Liver (tissue), 9 donors: ENCODE measurements around the gene NME4. TPM values are rescaled to one million over a fixed set of nuclear protein-coding genes. Genes with fewer than 3 reads are reported as not detected.
"Not testable (repeated sequence)": the region's sequence is repeated elsewhere in the genome, so short reads cannot be mapped to it uniquely, and the experiment has no call there.

Experiments used
- DNase-seq: peaks from one replicate; pipeline ENCODE4 v3.0.0-alpha.2; 2017; ENCODE audit warnings: low spot score
- H3K27ac ChIP-seq, 2 donors: one replicate each; pipeline ENCODE4 v1.7.0; 2013; ENCODE audit warnings: inconsistent platforms in 2 of 2, low read length in 2 of 2, control low read depth in 1 of 2, low read depth in 1 of 2, mild to moderate bottlenecking in 1 of 2
- H3K27me3 ChIP-seq, 4 donors: one replicate each; pipeline versions ENCODE4 v1.6.1 to v1.7.0; 2013; ENCODE audit warnings: low read length in 3 of 4, inconsistent platforms in 1 of 4, mild to moderate bottlenecking in 1 of 4, moderate library complexity in 1 of 4; ENCODE audit not compliant: control insufficient read depth in 4 of 4, insufficient read depth in 4 of 4
- H3K36me3 ChIP-seq, 4 donors: one replicate each; pipeline versions ENCODE4 v1.6.1 to v1.7.0; 2013; ENCODE audit warnings: low read length in 3 of 4, mild to moderate bottlenecking in 3 of 4, low read depth in 1 of 4, moderate library complexity in 1 of 4; ENCODE audit not compliant: control insufficient read depth in 4 of 4, insufficient read depth in 3 of 4
- H3K4me1 ChIP-seq, 4 donors: one replicate each; pipeline versions ENCODE4 v1.6.1 to v1.7.0; 2013; ENCODE audit warnings: low read length in 3 of 4, mild to moderate bottlenecking in 3 of 4, moderate library complexity in 1 of 4; ENCODE audit not compliant: control insufficient read depth in 4 of 4, insufficient read depth in 4 of 4
- H3K4me3 ChIP-seq, 3 donors: one replicate each; pipeline versions ENCODE4 v1.6.1 to v1.7.0; 2013; ENCODE audit warnings: low read length in 3 of 3, control low read depth in 1 of 3, low read depth in 1 of 3, mild to moderate bottlenecking in 1 of 3
- H3K9ac ChIP-seq, 2 donors: one replicate each; pipeline ENCODE4 v1.7.0; 2013; ENCODE audit warnings: low read length in 2 of 2, mild to moderate bottlenecking in 2 of 2, moderate library complexity in 2 of 2, control low read depth in 1 of 2, low read depth in 1 of 2
- H3K9me3 ChIP-seq, 4 donors: one replicate each; pipeline versions ENCODE4 v1.6.1 to v1.7.0; 2013; ENCODE audit warnings: low read length in 3 of 4; ENCODE audit not compliant: control insufficient read depth in 4 of 4
- EGR1 ChIP-seq, 2 donors: IDR thresholded peaks; 2 replicates each; pipeline ENCODE4 v1.6.1; 2016 to 2018; ENCODE audit warnings: antibody characterized with exemption in 2 of 2, low read depth in 2 of 2
- FOXA1 ChIP-seq: IDR thresholded peaks from 2 replicates; pipeline ENCODE4 v1.6.1; 2016; ENCODE audit warnings: antibody characterized with exemption
- FOXA2 ChIP-seq: IDR thresholded peaks from 2 replicates; pipeline ENCODE4 v1.6.1; 2016; ENCODE audit warnings: antibody characterized with exemption
- GABPA ChIP-seq, 2 donors: IDR thresholded peaks in 1 of 2; conservative IDR thresholded peaks in 1 of 2; 2 replicates each; pipeline ENCODE4 v1.6.1; 2016; ENCODE audit warnings: antibody characterized with exemption in 2 of 2, mild to moderate bottlenecking in 1 of 2, moderate library complexity in 1 of 2
- HNF4A ChIP-seq, 2 donors: conservative IDR thresholded peaks; 2 replicates each; pipeline ENCODE4 v1.6.1; 2016; ENCODE audit warnings: antibody characterized with exemption in 2 of 2, mild to moderate bottlenecking in 2 of 2
- JUND ChIP-seq, 2 donors: IDR thresholded peaks; 2 replicates each; pipeline ENCODE4 v1.6.1; 2016; ENCODE audit warnings: antibody characterized with exemption in 2 of 2
- RAD21 ChIP-seq, 2 donors: IDR thresholded peaks; 2 replicates each; pipeline ENCODE4 v1.6.1; 2016; ENCODE audit warnings: antibody characterized with exemption in 2 of 2, mild to moderate bottlenecking in 2 of 2
- RXRA ChIP-seq, 2 donors: IDR thresholded peaks; 2 replicates each; pipeline ENCODE4 v1.6.1; 2017 to 2018; ENCODE audit warnings: antibody characterized with exemption in 2 of 2, mild to moderate bottlenecking in 1 of 2
- SP1 ChIP-seq: IDR thresholded peaks from 2 replicates; pipeline ENCODE4 v1.6.1; 2018; ENCODE audit warnings: antibody characterized with exemption, mild to moderate bottlenecking
- TAF1 ChIP-seq: conservative IDR thresholded peaks from 2 replicates; pipeline ENCODE4 v1.6.1; 2016; ENCODE audit warnings: antibody characterized with exemption, mild to moderate bottlenecking
- YY1 ChIP-seq: IDR thresholded peaks from 2 replicates; pipeline ENCODE4 v1.6.1; 2016; ENCODE audit warnings: antibody characterized with exemption, mild to moderate bottlenecking
- WGBS: extraction: QIAGEN DNeasy Blood & Tissue Kit; methylation state at CpG from one replicate; pipeline ENCODE4 v1.1.7; 2013; 5-methylcytosine and 5-hydroxymethylcytosine counted together
- polyA plus RNA-seq, 2 donors: library from polyadenylated mRNA; stranded (reverse) in 1 of 2; unstranded in 1 of 2; fragments of 200-250 nt in 1 of 2; fragments of >200 nt in 1 of 2; fragmentation: Nextera tagmentation in 1 of 2; extraction: Ambion mirVana in 1 of 2; gene quantifications; one replicate each; pipeline versions ENCODE4 v1.2.1 to v1.2.3, GENCODE V29; 2013 to 2015
- total RNA-seq, 2 donors: library from RNA; depleted of rRNA; stranded (reverse); fragments of >200 nt; gene quantifications; one replicate each; pipeline ENCODE4 v1.2.3, GENCODE V29; 2014
- TF ChIP-seq, protein P1 (sequence below): IDR thresholded peaks from 2 replicates; pipeline ENCODE4 v1.6.1; 2016; ENCODE audit warnings: antibody characterized with exemption
- TF ChIP-seq, protein P2 (sequence below): IDR thresholded peaks from 2 replicates; pipeline ENCODE4 v1.6.1; 2016; ENCODE audit warnings: antibody characterized with exemption
- TF ChIP-seq, protein P3 (sequence below): IDR thresholded peaks from 2 replicates; pipeline ENCODE4 v1.6.1; 2016; ENCODE audit warnings: antibody characterized with exemption
- TF ChIP-seq, protein P4 (sequence below): IDR thresholded peaks from 2 replicates; pipeline ENCODE4 v1.6.1; 2016; ENCODE audit warnings: antibody characterized with exemption, mild to moderate bottlenecking
- donor health status: healthy.
- donor health status: healthy.
- donor health status: healthy.
- donor health status: healthy.
- donor health status: healthy.

Gene NME4
- total and polyA plus RNA-seq, 4 donors = 39.2 to 118 (median 83.9) TPM

DNA sequence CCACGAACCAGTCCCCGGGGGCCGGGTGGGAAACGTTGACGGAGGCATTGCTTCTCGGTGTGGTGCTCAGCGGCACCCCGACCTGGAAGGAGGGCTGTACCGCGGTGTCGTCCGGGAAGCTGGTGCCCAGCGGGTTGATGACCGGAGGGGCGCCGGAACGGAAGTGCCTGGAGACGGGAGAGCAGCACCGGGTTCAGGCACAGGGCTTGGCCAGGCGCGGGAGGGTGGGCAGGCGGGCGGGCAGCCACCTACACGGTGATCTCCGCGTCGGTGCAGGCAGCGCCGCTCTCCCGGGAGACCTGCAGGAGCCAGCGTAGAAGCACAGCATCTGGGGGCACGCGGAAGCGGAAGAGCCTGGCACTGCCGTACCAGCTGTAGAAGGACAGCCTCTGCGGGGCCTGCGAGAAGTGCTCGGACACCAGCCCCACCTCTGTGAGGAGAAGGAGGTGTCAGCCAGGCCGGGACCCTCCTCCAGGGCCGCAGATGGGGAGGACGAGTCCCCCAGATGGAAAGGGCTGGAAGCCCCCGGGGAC is 19.5 kb upstream of the NME4 start:
- WGBS = 97% methylated on average over 42 of the region's 42 CpGs

DNA sequence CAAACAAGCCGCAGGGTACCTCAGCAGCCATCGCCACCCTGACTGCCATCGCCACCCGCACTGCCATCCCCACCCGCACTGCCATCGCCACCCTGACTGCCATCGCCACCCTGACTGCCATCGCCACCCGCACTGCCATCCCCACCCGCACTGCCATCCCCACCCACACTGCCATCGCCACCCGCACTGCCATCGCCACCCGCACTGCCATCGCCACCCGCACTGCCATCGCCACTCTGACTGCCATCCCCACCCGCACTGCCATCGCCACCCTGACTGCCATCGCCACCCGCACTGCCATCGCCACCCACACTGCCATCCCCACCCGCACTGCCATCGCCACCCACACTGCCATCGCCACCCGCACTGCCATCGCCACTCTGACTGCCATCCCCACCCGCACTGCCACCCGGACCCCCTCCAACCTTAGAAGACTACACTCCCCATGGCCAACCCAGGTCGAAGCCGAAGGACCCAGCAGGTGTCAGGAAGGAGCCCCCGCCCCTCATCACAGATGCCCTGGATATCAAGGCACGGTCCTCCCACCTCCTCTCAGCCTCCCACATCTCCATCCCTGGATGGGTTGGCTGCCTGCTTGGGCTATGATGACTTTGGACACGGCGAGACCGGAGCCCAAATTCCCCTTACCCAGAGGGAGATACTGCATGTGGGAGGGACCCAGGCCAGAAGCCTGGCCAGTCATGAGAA is 18.7 kb upstream of the NME4 start:
- DNase-seq, H3K27me3 ChIP-seq, H3K27ac ChIP-seq, H3K4me3 ChIP-seq, H3K9me3 ChIP-seq, H3K9ac ChIP-seq: not testable (repeated sequence)
- WGBS = 94% methylated on average over 36 of the region's 36 CpGs
- Histone ChIP-seq H3K4me1 (peaks cover 0 to 23% (median 15%) of the 10 kb centered on the region in 4 donors), H3K36me3 (peaks cover 0 to 29% (median 16%) of the 10 kb centered on the region in 4 donors)

More for the DNA sequence above, 19.5 kb upstream of the NME4 start:
- Histone ChIP-seq H3K9me3 (no peaks in the 10 kb centered on the region), H3K4me1 (peaks cover 0 to 20% (median 12%) of the 10 kb centered on the region in 4 donors), H3K27me3 (no peaks in the 10 kb centered on the region), H3K9ac (no peak overlapping the region), H3K4me3 (no peak overlapping the region), H3K27ac (no peak overlapping the region), H3K36me3 (peaks cover 0 to 29% (median 17%) of the 10 kb centered on the region in 4 donors)
- no peak for TF ChIP-seq GABPA (IDR thresholded peaks at IDR 0.05 in 1 of 2, conservative IDR thresholded peaks at IDR 0.05 in 1 of 2)
- no peak for TF ChIP-seq RXRA (IDR thresholded peaks at IDR 0.05)
- TF ChIP-seq, protein P1, sequence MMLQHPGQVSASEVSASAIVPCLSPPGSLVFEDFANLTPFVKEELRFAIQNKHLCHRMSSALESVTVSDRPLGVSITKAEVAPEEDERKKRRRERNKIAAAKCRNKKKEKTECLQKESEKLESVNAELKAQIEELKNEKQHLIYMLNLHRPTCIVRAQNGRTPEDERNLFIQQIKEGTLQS = no peak
- no peak for TF ChIP-seq TAF1
- no peak for TF ChIP-seq HNF4A (conservative IDR thresholded peaks at IDR 0.05)
- TF ChIP-seq, protein P2, sequence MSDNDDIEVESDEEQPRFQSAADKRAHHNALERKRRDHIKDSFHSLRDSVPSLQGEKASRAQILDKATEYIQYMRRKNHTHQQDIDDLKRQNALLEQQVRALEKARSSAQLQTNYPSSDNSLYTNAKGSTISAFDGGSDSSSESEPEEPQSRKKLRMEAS = no peak
- no peak for TF ChIP-seq EGR1 (IDR thresholded peaks at IDR 0.05; ENCODE audit: low read depth in 2 of 2)
- TF ChIP-seq, protein P3, sequence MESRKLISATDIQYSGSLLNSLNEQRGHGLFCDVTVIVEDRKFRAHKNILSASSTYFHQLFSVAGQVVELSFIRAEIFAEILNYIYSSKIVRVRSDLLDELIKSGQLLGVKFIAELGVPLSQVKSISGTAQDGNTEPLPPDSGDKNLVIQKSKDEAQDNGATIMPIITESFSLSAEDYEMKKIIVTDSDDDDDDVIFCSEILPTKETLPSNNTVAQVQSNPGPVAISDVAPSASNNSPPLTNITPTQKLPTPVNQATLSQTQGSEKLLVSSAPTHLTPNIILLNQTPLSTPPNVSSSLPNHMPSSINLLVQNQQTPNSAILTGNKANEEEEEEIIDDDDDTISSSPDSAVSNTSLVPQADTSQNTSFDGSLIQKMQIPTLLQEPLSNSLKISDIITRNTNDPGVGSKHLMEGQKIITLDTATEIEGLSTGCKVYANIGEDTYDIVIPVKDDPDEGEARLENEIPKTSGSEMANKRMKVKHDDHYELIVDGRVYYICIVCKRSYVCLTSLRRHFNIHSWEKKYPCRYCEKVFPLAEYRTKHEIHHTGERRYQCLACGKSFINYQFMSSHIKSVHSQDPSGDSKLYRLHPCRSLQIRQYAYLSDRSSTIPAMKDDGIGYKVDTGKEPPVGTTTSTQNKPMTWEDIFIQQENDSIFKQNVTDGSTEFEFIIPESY = no peak
- TF ChIP-seq FOXA2 = no peak
- TF ChIP-seq JUND (IDR thresholded peaks at IDR 0.05) = no peak
- TF ChIP-seq YY1 = no peak
- TF ChIP-seq SP1 = no peak
- TF ChIP-seq FOXA1 = no peak
- no peak for TF ChIP-seq RAD21 (IDR thresholded peaks at IDR 0.05)
- TF ChIP-seq, protein P4, sequence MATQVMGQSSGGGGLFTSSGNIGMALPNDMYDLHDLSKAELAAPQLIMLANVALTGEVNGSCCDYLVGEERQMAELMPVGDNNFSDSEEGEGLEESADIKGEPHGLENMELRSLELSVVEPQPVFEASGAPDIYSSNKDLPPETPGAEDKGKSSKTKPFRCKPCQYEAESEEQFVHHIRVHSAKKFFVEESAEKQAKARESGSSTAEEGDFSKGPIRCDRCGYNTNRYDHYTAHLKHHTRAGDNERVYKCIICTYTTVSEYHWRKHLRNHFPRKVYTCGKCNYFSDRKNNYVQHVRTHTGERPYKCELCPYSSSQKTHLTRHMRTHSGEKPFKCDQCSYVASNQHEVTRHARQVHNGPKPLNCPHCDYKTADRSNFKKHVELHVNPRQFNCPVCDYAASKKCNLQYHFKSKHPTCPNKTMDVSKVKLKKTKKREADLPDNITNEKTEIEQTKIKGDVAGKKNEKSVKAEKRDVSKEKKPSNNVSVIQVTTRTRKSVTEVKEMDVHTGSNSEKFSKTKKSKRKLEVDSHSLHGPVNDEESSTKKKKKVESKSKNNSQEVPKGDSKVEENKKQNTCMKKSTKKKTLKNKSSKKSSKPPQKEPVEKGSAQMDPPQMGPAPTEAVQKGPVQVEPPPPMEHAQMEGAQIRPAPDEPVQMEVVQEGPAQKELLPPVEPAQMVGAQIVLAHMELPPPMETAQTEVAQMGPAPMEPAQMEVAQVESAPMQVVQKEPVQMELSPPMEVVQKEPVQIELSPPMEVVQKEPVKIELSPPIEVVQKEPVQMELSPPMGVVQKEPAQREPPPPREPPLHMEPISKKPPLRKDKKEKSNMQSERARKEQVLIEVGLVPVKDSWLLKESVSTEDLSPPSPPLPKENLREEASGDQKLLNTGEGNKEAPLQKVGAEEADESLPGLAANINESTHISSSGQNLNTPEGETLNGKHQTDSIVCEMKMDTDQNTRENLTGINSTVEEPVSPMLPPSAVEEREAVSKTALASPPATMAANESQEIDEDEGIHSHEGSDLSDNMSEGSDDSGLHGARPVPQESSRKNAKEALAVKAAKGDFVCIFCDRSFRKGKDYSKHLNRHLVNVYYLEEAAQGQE = no peak
- no peak for DNase-seq
